Cardiac muscle cell (in vitro differentiated cells and primary cell): Measurements from ENCODE around the gene DCAF11. TPM values are rescaled to one million over a fixed set of nuclear protein-coding genes. Genes with fewer than 3 reads are reported as not detected.

Source experiments
- DNase-seq, 2 donors: peaks; one replicate each; pipeline versions ENCODE4 v3.0.0 to v3.0.0-alpha.2; 2010 to 2017; ENCODE audit warnings: low read depth in 1 of 2, low spot score in 1 of 2
- H3K27ac ChIP-seq: fragments of 200-600 bp; sonication (generic); 2 replicates; pipeline ENCODE4 v1.5.1; 2016
- H3K27me3 ChIP-seq: fragments of 200-600 bp; sonication (generic); 2 replicates; pipeline ENCODE4 v1.6.0; 2016; ENCODE audit warnings: control low read depth
- H3K36me3 ChIP-seq: fragments of 200-600 bp; sonication (generic); 2 replicates; pipeline ENCODE4 v1.5.1; 2016; ENCODE audit warnings: control low read depth
- H3K4me1 ChIP-seq: fragments of 200-600 bp; sonication (generic); 2 replicates; pipeline ENCODE4 v1.8.1; 2017; ENCODE audit warnings: low read depth, mild to moderate bottlenecking, mixed run types
- H3K4me3 ChIP-seq: fragments of 200-600 bp; sonication (generic); 2 replicates; pipeline ENCODE4 v1.5.1; 2016; ENCODE audit warnings: mild to moderate bottlenecking
- H3K9me3 ChIP-seq: fragments of 200-600 bp; sonication (generic); 2 replicates; pipeline ENCODE4 v1.5.1; 2017; ENCODE audit warnings: low read depth, mild to moderate bottlenecking, control low read depth
- CTCF ChIP-seq: IDR thresholded peaks from 2 replicates; pipeline ENCODE4 v1.5.1; 2012; ENCODE audit warnings: low read depth, mild to moderate bottlenecking, low read length
- polyA plus RNA-seq: library from polyadenylated mRNA; unstranded; fragments of >200 nt; fragmentation: Nextera tagmentation; extraction: Ambion mirVana; gene quantifications from 2 replicates; pipeline ENCODE4 v1.2.1, GENCODE V29; 2016
- total RNA-seq: library from RNA; depleted of rRNA; stranded (reverse); fragments of >200 nt; gene quantifications from 2 replicates; pipeline ENCODE4 v1.2.3, GENCODE V29; 2016

DCAF11 gene
- total and polyA plus RNA-seq, 2 experiments from 2014 or later: 110 to 317 TPM

GRCh38 chr14:24092505-24093206 is 21.9 kb upstream of the DCAF11 start:
- H3K36me3 ChIP-seq: no peaks in the 10 kb centered on the region
- no peak overlapping the region for H3K4me3 ChIP-seq
- no peaks in the 10 kb centered on the region for H3K9me3 ChIP-seq
- DNase-seq: peak in 1 of 2 donors; percentile 8
- H3K27me3 ChIP-seq: no peaks in the 10 kb centered on the region
- no peak for TF ChIP-seq CTCF
- peaks cover 7% of the 10 kb centered on the region for H3K4me1 ChIP-seq
- no peak overlapping the region for H3K27ac ChIP-seq

- H3K27me3 ChIP-seq: no peaks in the 10 kb centered on the region
- TF ChIP-seq CTCF: no peak
- DNase-seq: no peak
- peaks cover 7% of the 10 kb centered on the region for H3K4me1 ChIP-seq
- peak overlapping the region; percentile 45 for H3K4me3 ChIP-seq
- H3K27ac ChIP-seq: no peak overlapping the region
- H3K36me3 ChIP-seq: no peaks in the 10 kb centered on the region
- H3K9me3 ChIP-seq: no peaks in the 10 kb centered on the region
These were observed 21.2 kb upstream of the DCAF11 start for GRCh38 chr14:24093207-24093900.

- Histone ChIP-seq H3K27ac (no peak within 1 kb of the TSS), H3K4me3 (peak within 1 kb of the TSS; percentile 45), H3K4me1 (peaks cover 7% of the 10 kb centered on the region), H3K36me3 (no peaks in the 10 kb centered on the region), H3K27me3 (no peaks in the 10 kb centered on the region), H3K9me3 (no peaks in the 10 kb centered on the region)
- peak; percentile 12 for TF ChIP-seq CTCF
- peak; percentile 90 to 96 for DNase-seq
These were observed 20.4 kb upstream of the DCAF11 start, which contains the start of gene PCK2 for GRCh38 chr14:24093901-24094840. PCK2 (plus strand) TSS chr14:24094311; CDS start chr14:24094406, 95 bp downstream.

- TF ChIP-seq CTCF: no peak
- no peak overlapping the region for H3K27ac ChIP-seq
- H3K9me3 ChIP-seq: no peaks in the 10 kb centered on the region
These were observed 19.7 kb upstream of the DCAF11 start for GRCh38 chr14:24094841-24095270.

More at GRCh38 chr14:24094841-24095270, 19.7 kb upstream of the DCAF11 start:
- Histone ChIP-seq H3K27me3 (no peaks in the 10 kb centered on the region), H3K4me1 (peaks cover 7% of the 10 kb centered on the region), H3K36me3 (no peaks in the 10 kb centered on the region), H3K4me3 (peak overlapping the region; percentile 45)
- DNase-seq: peak in 1 of 2 donors; percentile 16
